Measurements from ENCODE around the gene ZNF222.

DNA sequence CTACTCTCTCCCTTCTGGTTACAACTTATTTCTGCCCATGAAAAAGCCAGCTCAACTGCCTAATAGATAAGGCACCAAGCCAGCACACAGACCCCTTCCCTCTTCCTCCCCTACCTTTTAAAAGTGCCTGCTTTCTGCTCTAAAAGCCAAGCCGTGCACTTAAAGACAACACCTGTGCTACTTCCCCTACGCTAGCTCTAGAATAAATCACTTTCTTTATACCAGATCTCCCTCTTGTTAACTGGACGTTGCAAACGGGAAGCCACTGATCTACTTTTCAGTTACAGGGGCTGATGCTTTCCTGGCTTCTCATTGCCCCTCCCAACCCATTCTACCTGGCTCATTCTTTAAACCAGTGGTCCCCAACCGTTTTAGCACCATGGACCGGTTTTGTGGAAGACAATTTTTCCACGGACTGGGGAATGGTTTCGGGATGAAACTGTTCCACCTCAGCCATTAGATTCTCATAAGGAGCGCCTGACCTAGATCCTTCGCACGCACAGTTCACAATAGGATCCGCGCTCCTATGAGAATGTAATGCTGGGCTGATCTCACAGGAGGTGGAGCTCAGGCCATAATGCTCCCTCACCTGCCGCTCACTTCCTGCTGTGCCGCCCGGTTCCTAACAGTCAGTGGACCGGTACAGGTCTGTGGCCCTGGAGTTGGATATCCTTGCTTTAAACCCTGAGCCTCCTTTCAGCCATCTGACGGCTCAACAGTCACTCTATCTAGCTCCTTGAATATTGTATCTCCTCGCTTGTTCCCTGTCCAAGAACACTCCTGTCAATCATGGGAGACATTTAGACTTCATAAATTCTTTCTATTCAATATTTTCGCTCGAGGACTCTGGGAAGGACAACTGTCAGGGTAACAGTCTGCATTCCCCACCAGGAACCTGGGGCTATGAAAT lies 25.8 kb downstream of the ZNF222 start:
- TF ChIP-seq, protein P1, sequence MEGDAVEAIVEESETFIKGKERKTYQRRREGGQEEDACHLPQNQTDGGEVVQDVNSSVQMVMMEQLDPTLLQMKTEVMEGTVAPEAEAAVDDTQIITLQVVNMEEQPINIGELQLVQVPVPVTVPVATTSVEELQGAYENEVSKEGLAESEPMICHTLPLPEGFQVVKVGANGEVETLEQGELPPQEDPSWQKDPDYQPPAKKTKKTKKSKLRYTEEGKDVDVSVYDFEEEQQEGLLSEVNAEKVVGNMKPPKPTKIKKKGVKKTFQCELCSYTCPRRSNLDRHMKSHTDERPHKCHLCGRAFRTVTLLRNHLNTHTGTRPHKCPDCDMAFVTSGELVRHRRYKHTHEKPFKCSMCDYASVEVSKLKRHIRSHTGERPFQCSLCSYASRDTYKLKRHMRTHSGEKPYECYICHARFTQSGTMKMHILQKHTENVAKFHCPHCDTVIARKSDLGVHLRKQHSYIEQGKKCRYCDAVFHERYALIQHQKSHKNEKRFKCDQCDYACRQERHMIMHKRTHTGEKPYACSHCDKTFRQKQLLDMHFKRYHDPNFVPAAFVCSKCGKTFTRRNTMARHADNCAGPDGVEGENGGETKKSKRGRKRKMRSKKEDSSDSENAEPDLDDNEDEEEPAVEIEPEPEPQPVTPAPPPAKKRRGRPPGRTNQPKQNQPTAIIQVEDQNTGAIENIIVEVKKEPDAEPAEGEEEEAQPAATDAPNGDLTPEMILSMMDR (IDR thresholded peaks at IDR 0.05; ENCODE audit: insufficient read depth, low read length, poor library complexity, severe bottlenecking), result no peak
- TF ChIP-seq EZH2phosphoT487 (conservative IDR thresholded peaks at IDR 0.05; ENCODE audit: low read length), result no peak
